Measurements from ENCODE around the gene LENG1.
"Not testable (repeated sequence)": the region's sequence is repeated elsewhere in the genome, so short reads cannot be mapped to it uniquely, and the experiment has no call there.

The LENG1 gene
- 15.2 to 23.8 reads per million in 2 experiments for total RNA-seq

DNA sequence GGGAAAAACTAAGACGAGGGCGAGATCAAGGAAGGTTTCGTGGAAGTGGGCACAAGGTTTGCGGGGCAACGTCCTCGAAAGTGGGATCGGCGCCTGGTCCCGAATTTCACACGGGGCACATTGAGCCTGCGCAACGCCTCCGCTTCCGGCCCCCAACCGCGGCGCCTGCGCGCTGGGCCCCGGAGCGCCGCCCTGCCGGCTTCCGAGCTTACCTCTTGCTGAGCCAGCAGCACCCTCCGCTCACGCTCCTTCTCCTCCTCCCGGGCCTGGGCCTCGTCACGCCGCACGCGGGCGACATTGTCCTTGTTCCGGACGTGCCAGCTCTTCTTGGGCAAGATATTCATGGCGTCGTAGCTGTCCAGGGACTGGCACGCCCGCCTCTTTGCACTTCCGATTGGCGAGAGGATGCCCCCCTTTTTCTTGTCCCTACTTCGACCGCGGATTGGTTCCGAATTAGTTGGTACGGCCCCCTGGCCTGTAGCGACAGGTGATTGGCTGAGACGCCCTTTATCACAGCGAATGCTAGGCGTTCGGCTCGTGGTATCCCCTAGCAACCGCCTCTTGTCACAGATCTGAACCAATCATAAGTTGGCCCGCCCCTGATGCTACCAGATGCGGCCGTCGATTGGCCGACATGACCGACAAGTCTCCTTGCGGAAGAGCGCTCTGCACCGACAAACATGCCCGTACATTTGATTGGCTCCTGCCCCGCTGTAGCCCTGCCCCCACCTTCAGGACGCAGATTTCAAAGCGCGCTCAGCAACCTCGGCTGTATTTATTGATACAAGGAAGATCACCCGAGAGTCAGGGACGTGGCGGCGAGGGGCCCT, at the start of gene LENG1:
Gene LENG1 (minus strand): TSS at position 370 of the 830 bp plus-strand sequence. CDS start 26 bp downstream, at position 344.
- DNase-seq (ENCODE audit: low read depth): peak; percentile 99

DNA sequence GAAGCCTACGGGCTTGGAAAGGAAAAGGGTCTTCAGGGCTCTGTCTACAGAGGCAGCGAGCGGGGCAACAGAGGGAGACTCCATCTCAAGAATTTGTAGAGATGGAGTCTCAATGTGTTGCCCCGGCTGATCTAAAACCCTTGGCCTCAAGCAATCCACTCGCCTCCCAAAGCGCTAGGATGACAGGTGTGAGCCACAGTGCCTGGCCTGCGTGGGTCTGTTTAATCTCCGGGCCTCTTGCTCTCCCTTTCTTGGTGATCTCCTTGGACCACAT, 49.2 kb upstream of the LENG1 start:
- DNase-seq (ENCODE audit: low read depth): no peak

DNA sequence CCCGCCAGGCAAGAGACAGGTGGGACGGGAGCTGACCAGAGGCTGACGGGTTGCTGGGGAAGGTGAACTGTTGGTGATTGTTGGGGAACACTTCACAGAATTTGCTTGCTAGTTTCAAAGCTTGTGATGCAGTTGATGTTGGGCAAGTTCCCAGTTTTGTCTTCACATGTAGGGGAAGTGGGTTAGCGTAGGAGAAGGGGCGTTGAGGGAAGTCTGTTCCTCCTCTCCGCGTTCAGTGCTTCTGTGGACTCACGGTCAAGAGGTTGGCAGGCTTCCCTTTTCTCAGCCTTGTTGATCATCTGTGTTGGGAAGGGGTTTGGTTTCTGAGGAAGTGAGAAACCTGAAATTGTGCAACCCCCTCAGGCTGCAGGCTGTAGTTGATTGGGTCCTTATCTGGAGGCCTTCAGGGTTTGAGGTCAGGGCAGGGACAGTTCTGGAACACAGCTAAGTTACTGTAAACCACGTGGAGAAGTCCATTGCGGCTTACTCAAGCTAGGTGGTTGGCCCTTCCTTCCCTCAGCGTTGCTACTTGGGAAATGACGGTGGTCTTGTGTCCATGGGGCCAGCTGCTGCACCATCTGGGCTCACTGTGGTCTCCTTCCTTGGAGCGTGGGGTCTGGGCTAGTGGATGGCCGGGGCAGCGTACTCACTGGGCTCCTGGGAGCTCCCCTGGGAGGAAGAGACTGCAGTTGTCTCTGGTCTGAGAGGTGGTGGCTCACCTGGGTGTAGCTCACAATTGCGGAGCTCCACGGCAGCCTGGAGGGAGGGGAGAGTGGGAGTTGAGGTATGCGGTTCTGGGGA, 48.7 kb upstream of the LENG1 start:
- no peak for DNase-seq (ENCODE audit: low read depth)

DNA sequence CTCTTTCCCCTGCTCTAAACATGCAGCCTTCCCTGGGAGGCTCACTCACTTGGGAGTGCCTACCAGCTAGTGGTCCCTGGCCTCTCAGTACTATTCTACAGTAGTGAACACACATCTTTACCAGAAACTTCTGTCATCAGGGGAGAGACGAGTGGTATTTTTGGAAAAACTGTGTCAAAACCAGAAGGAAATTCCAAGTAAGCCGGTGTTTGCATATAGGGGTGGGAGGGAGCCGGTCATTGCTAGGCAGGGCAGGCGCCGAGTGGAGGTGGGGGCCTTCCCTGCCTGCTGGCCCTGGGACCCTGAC, 48.1 kb upstream of the LENG1 start:
- no peak for DNase-seq (ENCODE audit: low read depth)

DNA sequence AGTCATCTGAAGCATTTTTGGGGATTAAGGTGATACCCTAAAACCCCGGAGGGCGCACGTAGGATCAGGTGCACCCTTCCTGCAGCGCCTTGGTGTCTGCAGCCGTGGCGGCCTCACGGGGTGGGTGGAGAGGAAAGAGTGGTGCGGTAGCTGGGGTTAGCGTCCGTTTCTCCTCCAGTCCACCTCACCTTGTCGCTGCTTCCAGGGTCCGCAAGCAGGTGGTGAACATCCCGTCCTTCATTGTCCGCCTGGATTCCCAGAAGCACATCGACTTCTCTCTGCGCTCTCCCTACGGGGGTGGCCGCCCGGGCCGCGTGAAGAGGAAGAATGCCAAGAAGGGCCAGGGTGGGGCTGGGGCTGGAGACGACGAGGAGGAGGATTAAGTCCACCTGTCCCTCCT, 47.7 kb upstream of the LENG1 start:
- not testable (repeated sequence) for DNase-seq (ENCODE audit: low read depth)

DNA sequence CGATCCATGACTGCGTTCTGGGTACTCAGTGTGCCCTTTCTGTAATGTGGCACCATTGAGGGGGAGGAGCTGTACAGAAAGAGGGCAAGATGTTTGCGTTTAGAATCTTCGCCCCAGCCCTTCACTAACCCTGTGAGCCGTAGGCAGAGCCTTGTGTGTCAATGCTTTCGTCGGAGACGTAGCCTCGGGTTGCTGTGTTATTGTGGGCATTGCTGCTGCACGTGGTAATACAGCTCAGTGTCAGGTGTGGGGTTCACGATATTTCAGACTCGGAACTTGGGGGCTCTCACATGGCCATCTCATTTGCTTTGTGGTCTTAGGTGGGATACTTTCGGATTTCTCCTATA, 47.3 kb upstream of the LENG1 start:
- DNase-seq (ENCODE audit: low read depth): no peak

DNA sequence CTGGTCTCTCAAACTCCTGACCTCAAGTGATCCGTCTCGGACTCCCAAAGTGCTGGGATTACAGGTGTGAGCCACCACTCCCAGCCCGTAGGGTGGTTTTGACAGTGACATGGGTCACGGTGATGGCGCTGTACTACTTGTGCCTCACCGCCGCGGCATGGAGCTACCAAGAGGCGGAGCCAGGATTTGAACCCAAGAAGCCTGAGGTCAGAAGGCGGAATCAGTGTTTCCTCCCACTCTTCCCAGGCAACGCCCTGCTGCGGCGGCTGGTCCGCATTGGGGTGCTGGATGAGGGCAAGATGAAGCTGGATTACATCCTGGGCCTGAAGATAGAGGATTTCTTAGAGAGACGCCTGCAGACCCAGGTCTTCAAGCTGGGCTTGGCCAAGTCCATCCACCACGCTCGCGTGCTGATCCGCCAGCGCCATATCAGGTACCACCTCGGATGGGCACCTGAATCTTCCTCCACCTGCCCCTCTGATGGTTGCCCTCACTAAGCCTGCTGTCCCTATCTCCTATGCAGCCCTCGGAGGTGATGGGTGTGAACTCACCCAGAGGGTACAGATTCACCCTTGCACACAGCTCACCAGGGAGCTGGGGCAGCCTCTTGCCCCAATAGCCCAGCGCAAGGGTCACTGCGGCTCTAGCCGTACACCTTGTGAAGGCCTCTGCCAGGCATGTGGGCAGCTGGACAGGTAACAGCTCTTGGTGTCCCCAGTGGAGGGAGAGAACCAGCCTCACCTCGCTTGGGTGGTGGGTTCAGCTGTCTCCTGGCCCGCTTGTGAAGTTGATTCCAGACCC, 46.7 kb upstream of the LENG1 start:
- DNase-seq (ENCODE audit: low read depth): no peak

DNA sequence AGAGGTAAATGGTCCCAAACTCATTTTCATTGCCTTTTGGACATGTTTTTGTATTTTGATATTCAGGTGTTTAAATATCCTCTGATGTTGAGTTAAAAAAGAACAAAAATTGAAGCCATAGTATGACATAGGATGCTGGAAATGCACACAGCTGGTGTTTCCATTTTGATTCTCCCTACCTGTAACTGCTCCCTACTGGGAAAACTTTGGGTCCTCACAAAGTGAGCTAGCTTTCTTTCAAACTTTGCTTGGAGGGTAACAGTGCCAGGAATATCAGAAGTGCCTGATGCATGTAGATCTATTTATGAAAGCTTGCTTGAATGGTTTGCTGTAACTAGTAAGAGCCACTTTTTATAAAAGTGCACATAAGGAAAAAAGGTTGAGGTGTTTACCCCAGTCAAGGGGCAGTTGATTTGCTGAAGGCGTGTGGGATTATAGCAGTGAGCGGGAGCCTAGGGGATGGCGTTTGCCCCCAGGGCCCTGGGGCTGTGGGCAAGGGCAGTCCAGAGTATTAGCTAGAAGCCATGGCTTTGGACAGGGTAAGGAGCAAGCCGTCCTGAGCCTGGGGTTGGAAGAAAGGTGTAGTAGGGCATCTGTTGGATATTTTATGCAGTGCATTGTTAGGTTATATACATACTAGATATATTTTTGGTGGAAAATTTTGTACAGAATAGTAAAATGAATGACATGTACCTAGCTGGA, 45.4 kb upstream of the LENG1 start:
- no peak for DNase-seq (ENCODE audit: low read depth)

DNA sequence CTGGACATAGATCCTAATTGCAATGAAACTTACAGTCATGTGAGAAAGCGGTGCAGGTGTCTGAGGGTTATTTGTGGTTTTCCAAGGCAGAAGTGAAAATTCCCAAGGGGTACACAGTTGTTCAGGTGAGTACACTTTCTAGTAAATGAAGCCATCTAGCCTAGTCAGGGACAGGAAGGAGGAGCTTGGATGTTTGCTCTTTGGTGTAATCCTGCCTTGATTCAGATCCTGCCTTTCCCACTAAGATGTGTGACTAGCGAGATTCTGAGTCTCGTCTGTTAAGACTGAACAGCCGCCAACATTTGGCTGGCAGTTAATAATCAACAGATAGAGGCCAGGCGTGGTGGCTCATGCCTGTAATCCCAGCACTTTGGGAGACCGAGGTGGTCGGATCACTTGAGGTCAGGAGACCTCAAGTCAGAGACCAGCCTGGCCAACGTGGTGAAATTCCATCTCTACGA, 43.7 kb upstream of the LENG1 start:
- no peak for DNase-seq (ENCODE audit: low read depth)

DNA sequence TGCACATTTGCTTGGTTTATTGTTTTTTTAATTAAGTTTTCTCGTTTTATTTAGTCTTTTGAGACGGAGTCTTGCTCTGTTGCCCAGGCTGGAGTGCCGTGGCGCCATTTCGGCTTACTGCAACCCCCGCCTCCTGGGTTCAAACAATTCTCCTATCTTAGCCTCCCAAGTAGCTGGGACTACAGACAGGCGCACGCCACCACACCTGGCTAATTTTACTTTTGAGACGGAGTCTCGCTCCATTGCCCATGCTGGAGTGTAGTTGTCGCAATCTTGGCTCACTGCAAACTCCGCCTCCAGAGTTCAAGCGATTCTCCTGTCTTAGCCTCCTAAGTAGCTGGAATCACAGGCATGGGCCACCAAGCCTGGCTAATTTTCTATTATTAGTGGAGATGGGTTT, 42.5 kb upstream of the LENG1 start:
- DNase-seq (ENCODE audit: low read depth): no peak

DNA sequence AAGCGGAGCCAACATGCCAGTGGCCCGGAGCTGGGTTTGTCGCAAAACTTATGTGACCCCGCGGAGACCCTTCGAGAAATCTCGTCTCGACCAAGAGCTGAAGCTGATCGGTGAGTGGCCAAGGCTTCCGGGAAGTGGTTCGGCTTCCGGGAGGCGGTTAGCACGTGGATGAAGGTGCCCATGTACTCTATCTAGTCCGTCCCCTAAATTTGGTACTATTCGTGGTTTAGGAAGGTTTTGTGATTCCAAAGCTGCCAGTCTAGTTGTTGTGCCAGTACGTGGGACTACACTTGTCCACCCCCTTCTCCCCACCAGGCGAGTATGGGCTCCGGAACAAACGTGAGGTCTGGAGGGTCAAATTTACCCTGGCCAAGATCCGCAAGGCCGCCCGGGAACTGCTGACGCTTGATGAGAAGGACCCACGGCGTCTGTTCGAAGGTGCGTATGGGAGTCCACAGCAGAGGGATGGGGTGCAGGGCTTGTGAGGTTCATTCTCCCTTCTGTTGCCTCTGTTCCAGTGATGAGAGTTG, 41.7 kb upstream of the LENG1 start:
- no peak for DNase-seq (ENCODE audit: low read depth)

DNA sequence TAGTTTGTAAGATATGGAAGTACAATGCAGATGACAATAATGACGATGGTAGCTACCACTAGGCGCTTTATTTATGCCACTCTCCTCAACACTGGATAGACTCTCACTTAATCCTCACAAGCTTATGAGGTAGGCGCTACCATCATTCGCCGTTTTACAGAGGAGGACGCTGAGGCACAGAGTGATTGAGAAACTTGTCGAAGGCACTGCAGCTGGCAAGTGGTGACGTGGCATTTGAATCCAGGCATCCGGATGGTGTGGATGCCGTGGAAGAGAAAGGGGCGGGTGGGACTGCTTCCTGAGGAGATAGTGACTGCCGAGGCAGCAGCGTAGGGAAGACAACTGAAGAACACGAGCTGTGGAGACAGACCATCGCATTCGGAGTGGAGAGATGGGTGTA, 39.9 kb upstream of the LENG1 start:
- DNase-seq (ENCODE audit: low read depth): no peak

DNA sequence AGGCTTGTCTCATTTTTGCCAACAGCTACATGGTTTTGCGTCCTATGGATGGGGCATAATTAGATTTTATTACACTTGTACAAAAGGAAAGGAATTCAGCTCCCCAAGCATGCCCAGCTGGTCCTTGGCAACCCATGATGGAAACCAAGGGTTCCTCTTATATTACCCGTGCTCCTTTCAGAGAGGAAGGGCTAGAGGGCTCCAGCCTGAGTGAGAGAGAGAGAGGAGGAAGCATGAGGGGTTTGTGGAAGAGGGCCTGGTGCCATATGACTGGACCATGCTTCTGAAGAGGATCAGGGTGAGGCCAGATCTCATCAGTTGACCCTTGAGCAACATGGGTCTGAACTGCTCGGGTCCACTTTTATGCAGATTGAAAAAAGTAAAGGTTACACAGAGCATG, 37.6 kb upstream of the LENG1 start:
- no peak for DNase-seq (ENCODE audit: low read depth)

DNA sequence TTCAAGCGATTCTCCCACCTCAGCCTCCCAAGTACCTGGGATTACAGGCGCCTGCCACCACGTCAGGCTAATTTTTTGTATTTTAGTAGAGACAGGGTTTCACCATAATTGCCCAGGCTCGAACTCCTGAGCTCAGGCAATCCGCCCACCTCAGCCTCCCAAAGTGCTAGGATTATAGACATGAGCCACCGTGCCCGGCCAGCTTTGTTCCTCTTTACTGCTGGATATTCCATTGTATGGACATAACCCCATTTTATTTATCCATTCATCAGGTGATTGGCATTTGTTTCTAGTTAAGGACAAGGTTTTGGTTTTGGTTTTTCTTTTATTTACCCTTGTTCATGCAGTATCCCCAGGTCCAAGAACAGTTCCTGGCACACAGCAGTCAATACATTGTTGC, 37.0 kb upstream of the LENG1 start:
- no peak for DNase-seq (ENCODE audit: low read depth)

DNA sequence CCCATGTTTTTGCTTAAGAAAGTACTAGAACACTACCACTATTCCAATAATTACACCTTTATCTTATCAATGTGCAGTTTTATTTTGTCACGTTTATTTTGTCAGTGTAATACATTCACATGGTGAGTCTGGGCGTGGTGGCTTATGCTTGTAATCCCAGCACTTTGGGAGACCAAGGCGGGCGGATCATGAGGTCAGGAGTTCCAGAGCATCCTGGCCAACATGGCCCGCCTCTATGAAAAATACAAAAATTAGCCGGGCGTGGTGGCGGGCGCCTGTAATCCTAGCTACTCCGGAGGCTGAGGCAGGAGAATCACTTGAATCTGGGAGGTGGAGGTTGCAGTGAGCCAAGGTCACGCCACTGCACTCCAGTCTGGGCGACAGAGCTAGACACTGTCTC, 34.9 kb upstream of the LENG1 start:
- DNase-seq (ENCODE audit: low read depth): not testable (repeated sequence)

DNA sequence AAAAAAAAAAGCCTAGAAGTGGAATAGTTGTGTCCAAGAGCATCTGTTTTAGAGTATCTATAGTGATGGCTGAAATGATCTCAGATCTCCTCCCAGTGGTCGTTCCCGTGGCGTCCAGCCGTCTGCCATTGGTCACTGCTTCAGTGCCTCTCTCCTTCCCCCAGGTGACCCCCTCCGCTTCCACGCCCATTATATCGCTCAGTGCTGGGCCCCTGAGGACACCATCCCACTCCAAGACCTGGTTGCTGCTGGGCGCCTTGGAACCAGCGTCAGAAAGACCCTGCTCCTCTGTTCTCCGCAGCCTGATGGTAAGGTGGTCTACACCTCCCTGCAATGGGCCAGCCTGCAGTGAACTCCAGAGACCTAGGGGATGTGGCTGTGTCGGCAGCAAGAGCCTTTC, 33.5 kb upstream of the LENG1 start:
- DNase-seq (ENCODE audit: low read depth): no peak

DNA sequence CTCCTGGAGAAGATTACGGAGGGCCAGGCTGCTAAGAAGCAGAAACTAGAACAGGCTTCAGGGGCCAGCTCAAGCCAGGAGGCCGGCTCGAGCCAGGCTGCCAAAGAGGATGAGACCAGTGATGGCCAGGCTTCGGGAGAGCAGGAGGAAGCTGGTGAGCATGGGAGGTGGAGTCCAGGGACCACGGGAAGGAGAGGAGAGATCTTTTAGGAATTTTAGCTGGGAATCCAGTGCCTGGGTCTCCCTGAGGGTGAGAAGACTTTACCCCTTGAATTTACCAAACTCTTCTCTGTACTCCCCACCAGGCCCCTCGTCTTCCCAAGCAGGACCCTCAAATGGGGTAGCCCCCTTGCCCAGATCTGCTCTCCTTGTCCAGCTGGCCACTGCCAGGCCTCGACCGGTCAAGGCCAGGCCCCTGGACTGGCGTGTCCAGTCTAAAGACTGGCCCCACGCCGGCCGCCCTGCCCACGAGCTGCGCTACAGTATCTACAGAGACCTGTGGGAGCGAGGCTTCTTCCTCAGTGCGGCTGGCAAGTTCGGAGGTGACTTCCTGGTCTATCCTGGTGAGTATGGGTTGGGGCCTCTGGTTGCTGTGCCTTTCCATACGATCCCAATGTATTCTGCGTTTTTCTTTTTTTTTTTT, 32.4 kb upstream of the LENG1 start:
- DNase-seq (ENCODE audit: low read depth): no peak

DNA sequence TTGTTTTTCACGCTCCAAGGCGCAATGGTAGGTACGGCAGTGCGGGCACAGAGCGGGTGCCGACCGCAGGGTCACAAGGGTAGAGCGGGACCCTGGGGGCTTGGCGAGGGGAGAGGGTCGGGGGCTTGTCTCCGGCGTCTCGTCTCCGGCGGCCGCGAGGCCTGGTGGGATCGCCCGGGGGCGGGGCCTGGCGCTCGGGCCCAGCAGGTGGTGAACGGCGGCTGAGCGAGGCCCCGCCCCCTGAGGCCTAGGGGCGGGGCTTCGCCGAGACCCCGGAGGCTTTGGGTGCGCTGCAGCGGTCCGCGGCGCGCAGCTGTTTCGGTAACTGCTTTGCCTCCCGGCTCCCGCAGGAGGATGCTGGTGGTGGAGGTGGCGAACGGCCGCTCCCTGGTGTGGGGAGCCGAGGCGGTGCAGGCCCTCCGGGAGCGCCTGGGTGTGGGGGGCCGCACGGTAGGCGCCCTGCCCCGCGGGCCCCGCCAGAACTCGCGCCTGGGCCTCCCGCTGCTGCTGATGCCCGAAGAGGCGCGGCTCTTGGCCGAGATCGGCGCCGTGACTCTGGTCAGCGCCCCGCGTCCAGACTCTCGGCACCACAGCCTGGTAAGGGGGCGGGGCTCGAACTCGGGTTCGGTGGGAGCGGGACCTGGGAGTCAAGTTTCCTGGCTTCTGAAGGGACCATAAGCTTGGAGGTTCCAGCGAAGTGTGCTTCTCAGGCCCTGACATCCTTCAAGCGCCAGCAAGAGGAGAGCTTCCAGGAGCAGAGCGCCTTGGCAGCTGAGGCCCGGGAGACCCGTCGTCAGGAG, 31.7 kb upstream of the LENG1 start, which contains the start of gene TSEN34:
Gene TSEN34 (plus strand): TSS at position 298 of the 800 bp plus-strand sequence. CDS start 57 bp downstream, at position 355.
- peak; percentile 82 for DNase-seq (ENCODE audit: low read depth)

DNA sequence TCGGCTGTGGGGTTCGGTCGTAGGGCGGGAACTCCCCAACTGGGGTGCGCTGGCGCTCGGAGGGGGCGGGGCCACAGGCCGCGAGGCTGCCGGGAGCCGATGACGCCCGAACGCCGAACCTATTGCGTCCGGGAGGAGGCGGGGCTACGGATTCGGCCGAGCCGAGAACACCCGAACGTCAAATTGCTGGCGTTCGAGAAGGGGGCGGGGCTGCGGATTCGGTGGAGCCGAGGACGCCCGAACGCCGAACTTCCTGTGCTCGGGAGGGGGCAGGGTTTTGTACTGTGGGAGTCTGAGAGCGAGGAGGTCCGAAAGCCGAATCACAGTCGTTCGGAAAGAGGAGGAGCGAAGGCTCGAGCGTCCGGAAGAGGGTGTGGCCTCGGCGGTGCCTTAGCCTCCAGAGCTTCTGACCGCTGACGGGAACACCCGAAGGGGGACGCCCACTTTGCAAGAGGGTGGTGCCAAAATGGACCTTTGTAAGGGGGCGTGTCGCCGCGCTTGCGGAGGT, 31.0 kb upstream of the LENG1 start:
- peak; percentile 100 for DNase-seq (ENCODE audit: low read depth)
